Skeletal muscle tissue (tissue), 4 donors: ENCODE results near the gene SPINT3. TPM values are rescaled to one million over a fixed set of nuclear protein-coding genes. Genes with fewer than 3 reads are reported as not detected.

Experiments used
- H3K27ac ChIP-seq: one replicate; pipeline ENCODE4 v1.7.0; 2013; ENCODE audit warnings: mild to moderate bottlenecking, low read depth, low read length, inconsistent platforms
- H3K27me3 ChIP-seq, 3 donors: one replicate each; pipeline ENCODE4 v1.7.0; 2013; ENCODE audit warnings: low read length in 3 of 3; ENCODE audit not compliant: control insufficient read depth in 3 of 3, insufficient read depth in 3 of 3
- H3K36me3 ChIP-seq, 3 donors: one replicate each; pipeline ENCODE4 v1.7.0; 2013; ENCODE audit warnings: low read length in 3 of 3; ENCODE audit not compliant: control insufficient read depth in 3 of 3, insufficient read depth in 3 of 3
- H3K4me1 ChIP-seq, 3 donors: one replicate each; pipeline ENCODE4 v1.7.0; 2013; ENCODE audit warnings: low read length in 3 of 3, mild to moderate bottlenecking in 3 of 3; ENCODE audit not compliant: control insufficient read depth in 3 of 3, insufficient read depth in 3 of 3
- H3K4me3 ChIP-seq, 3 donors: one replicate each; pipeline ENCODE4 v1.7.0; 2013; ENCODE audit warnings: low read length in 3 of 3
- H3K9ac ChIP-seq, 3 donors: one replicate each; pipeline ENCODE4 v1.7.0; 2013; ENCODE audit warnings: low read length in 3 of 3, mild to moderate bottlenecking in 3 of 3, moderate library complexity in 2 of 3, low read depth in 1 of 3
- H3K9me3 ChIP-seq, 3 donors: one replicate each; pipeline ENCODE4 v1.7.0; 2013; ENCODE audit warnings: low read length in 3 of 3; ENCODE audit not compliant: control insufficient read depth in 3 of 3
- total RNA-seq: library from RNA; depleted of rRNA; stranded (reverse); fragments of >200 nt; gene quantifications from one replicate; pipeline ENCODE4 v1.2.3, GENCODE V29; 2014
- donor health status: Osteomylitis.

The SPINT3 gene
- total RNA-seq, 1 donor from 2014 or later, result not detected

GRCh38 chr20:45506398-45506797 lies 9.0 kb downstream of the SPINT3 start:
- Histone ChIP-seq H3K4me3 (no peak overlapping the region), H3K9ac (no peak overlapping the region), H3K4me1 (no peaks in the 10 kb centered on the region), H3K9me3 (no peaks in the 10 kb centered on the region), H3K27me3 (peaks cover 3 to 9% (median 4%) of the 10 kb centered on the region in 3 donors), H3K27ac (no peak overlapping the region), H3K36me3 (no peaks in the 10 kb centered on the region)

- H3K4me1 ChIP-seq, result no peaks in the 10 kb centered on the region
- peaks cover 15 to 19% (median 17%) of the 10 kb centered on the region in 3 donors for H3K27me3 ChIP-seq
- no peaks in the 10 kb centered on the region for H3K36me3 ChIP-seq
- H3K9me3 ChIP-seq, result no peaks in the 10 kb centered on the region
- no peak overlapping the region for H3K27ac ChIP-seq
- H3K9ac ChIP-seq, result no peak overlapping the region
- no peak overlapping the region for H3K4me3 ChIP-seq
Measured at GRCh38 chr20:45503403-45503802, 12.0 kb downstream of the SPINT3 start.

- H3K4me3 ChIP-seq, result no peak overlapping the region
- no peaks in the 10 kb centered on the region for H3K36me3 ChIP-seq
- no peak overlapping the region for H3K27ac ChIP-seq
- no peaks in the 10 kb centered on the region for H3K9me3 ChIP-seq
- H3K9ac ChIP-seq, result no peak overlapping the region
- no peaks in the 10 kb centered on the region for H3K4me1 ChIP-seq
- peaks cover 15 to 20% (median 19%) of the 10 kb centered on the region in 3 donors for H3K27me3 ChIP-seq
Measured at GRCh38 chr20:45502561-45502960, 12.9 kb downstream of the SPINT3 start.

- Histone ChIP-seq H3K27me3 (peaks cover 15 to 20% (median 19%) of the 10 kb centered on the region in 3 donors), H3K9ac (no peak overlapping the region), H3K36me3 (no peaks in the 10 kb centered on the region), H3K4me3 (no peak overlapping the region), H3K9me3 (no peaks in the 10 kb centered on the region), H3K27ac (no peak overlapping the region), H3K4me1 (no peaks in the 10 kb centered on the region)
Measured at GRCh38 chr20:45501600-45501999, 13.8 kb downstream of the SPINT3 start.

GRCh38 chr20:45500022-45500421 lies 15.4 kb downstream of the SPINT3 start:
- Histone ChIP-seq H3K4me1 (no peaks in the 10 kb centered on the region), H3K36me3 (no peaks in the 10 kb centered on the region), H3K9ac (no peak overlapping the region), H3K9me3 (no peaks in the 10 kb centered on the region), H3K27me3 (peaks cover 15 to 19% (median 17%) of the 10 kb centered on the region in 3 donors), H3K27ac (no peak overlapping the region), H3K4me3 (no peak overlapping the region)

GRCh38 chr20:45497971-45498494 lies 17.4 kb downstream of the SPINT3 start:
- Histone ChIP-seq H3K27me3 (peaks cover 13 to 15% (median 15%) of the 10 kb centered on the region in 3 donors), H3K4me1 (no peaks in the 10 kb centered on the region), H3K27ac (no peak overlapping the region), H3K4me3 (no peak overlapping the region), H3K9ac (no peak overlapping the region), H3K36me3 (no peaks in the 10 kb centered on the region), H3K9me3 (no peaks in the 10 kb centered on the region)

- Histone ChIP-seq H3K27ac (no peak overlapping the region), H3K9me3 (no peaks in the 10 kb centered on the region), H3K9ac (no peak overlapping the region), H3K4me1 (no peaks in the 10 kb centered on the region), H3K4me3 (no peak overlapping the region), H3K27me3 (peaks cover 10 to 16% (median 15%) of the 10 kb centered on the region in 3 donors), H3K36me3 (no peaks in the 10 kb centered on the region)
Measured at GRCh38 chr20:45496166-45496565, 19.3 kb downstream of the SPINT3 start.

GRCh38 chr20:45495501-45495941 lies 19.9 kb downstream of the SPINT3 start:
- Histone ChIP-seq H3K27ac (no peak overlapping the region), H3K4me3 (no peak overlapping the region), H3K4me1 (no peaks in the 10 kb centered on the region), H3K27me3 (peaks cover 10 to 19% (median 15%) of the 10 kb centered on the region in 3 donors), H3K9ac (no peak overlapping the region), H3K36me3 (no peaks in the 10 kb centered on the region), H3K9me3 (no peaks in the 10 kb centered on the region)

- H3K27ac ChIP-seq, result no peak overlapping the region
- H3K4me1 ChIP-seq, result no peaks in the 10 kb centered on the region
- H3K4me3 ChIP-seq, result no peak overlapping the region
- no peaks in the 10 kb centered on the region for H3K9me3 ChIP-seq
- H3K27me3 ChIP-seq, result peaks cover 6 to 35% (median 11%) of the 10 kb centered on the region in 3 donors
- no peak overlapping the region for H3K9ac ChIP-seq
- H3K36me3 ChIP-seq, result no peaks in the 10 kb centered on the region
Measured at GRCh38 chr20:45489083-45489531, 26.3 kb downstream of the SPINT3 start.

- Histone ChIP-seq H3K27me3 (peaks cover 6 to 39% (median 10%) of the 10 kb centered on the region in 3 donors), H3K27ac (no peak overlapping the region), H3K9me3 (no peaks in the 10 kb centered on the region), H3K9ac (no peak overlapping the region), H3K4me1 (no peaks in the 10 kb centered on the region), H3K36me3 (no peaks in the 10 kb centered on the region), H3K4me3 (no peak overlapping the region)
Measured at GRCh38 chr20:45487231-45487635, 28.2 kb downstream of the SPINT3 start.
